ENCODE data around the gene KRTAP5-11. TPM values are rescaled to one million over a fixed set of nuclear protein-coding genes. Genes with fewer than 3 reads are reported as not detected.
"Not testable (repeated sequence)": the region's sequence is repeated elsewhere in the genome, so short reads cannot be mapped to it uniquely, and the experiment has no call there.

Gene KRTAP5-11
- total RNA-seq, 2 donors from 2014 or later: not detected

- H3K9me3 ChIP-seq: no peaks in the 10 kb centered on the region
- no peak overlapping the region for H3K4me3 ChIP-seq
- no peak overlapping the region for H3K27ac ChIP-seq
- H3K36me3 ChIP-seq: no peaks in the 10 kb centered on the region
- TF ChIP-seq, protein P1, sequence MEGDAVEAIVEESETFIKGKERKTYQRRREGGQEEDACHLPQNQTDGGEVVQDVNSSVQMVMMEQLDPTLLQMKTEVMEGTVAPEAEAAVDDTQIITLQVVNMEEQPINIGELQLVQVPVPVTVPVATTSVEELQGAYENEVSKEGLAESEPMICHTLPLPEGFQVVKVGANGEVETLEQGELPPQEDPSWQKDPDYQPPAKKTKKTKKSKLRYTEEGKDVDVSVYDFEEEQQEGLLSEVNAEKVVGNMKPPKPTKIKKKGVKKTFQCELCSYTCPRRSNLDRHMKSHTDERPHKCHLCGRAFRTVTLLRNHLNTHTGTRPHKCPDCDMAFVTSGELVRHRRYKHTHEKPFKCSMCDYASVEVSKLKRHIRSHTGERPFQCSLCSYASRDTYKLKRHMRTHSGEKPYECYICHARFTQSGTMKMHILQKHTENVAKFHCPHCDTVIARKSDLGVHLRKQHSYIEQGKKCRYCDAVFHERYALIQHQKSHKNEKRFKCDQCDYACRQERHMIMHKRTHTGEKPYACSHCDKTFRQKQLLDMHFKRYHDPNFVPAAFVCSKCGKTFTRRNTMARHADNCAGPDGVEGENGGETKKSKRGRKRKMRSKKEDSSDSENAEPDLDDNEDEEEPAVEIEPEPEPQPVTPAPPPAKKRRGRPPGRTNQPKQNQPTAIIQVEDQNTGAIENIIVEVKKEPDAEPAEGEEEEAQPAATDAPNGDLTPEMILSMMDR (IDR thresholded peaks at IDR 0.05): no peak
- H3K4me1 ChIP-seq: no peaks in the 10 kb centered on the region
- H3K27me3 ChIP-seq: no peaks in the 10 kb centered on the region
- no peak for DNase-seq (ENCODE audit: low spot score)
These were observed 38.0 kb downstream of the KRTAP5-11 start for GRCh38 chr11:71544525-71545214.

GRCh38 chr11:71543866-71544265, 38.8 kb downstream of the KRTAP5-11 start:
- no peaks in the 10 kb centered on the region for H3K4me1 ChIP-seq
- no peak overlapping the region for H3K4me3 ChIP-seq
- H3K27me3 ChIP-seq: no peaks in the 10 kb centered on the region
- no peaks in the 10 kb centered on the region for H3K9me3 ChIP-seq
- TF ChIP-seq, protein P1 (IDR thresholded peaks at IDR 0.05): no peak
- DNase-seq (ENCODE audit: low spot score): no peak
- H3K36me3 ChIP-seq: no peaks in the 10 kb centered on the region
- H3K27ac ChIP-seq: no peak overlapping the region

GRCh38 chr11:71542879-71543777, 39.5 kb downstream of the KRTAP5-11 start:
- H3K27me3 ChIP-seq: no peaks in the 10 kb centered on the region
- H3K4me3 ChIP-seq: no peak overlapping the region
- TF ChIP-seq, protein P1 (IDR thresholded peaks at IDR 0.05): no peak
- no peaks in the 10 kb centered on the region for H3K9me3 ChIP-seq
- no peak for DNase-seq (ENCODE audit: low spot score)
- H3K27ac ChIP-seq: no peak overlapping the region
- no peaks in the 10 kb centered on the region for H3K4me1 ChIP-seq
- H3K36me3 ChIP-seq: no peaks in the 10 kb centered on the region

DNA sequence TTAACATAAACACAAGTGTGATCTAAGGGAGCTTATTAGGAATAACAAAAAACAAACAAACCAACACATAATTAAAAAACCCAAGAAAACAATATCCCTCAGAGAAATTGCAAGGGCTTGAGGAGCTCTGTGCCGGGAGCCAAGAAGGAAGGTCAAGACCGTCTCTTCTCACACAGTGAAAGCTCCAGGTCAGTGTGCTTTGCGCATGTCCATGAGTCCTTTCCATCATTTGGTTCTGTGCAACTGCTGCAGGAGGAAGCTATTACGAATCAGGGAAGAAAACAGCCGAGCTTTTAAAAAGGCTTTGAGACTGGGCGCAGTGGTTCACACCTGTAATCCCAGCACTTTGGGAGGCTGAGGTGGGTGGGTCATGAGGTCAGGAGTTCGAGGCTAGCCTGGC, 40.3 kb downstream of the KRTAP5-11 start:
- H3K4me3 ChIP-seq: no peak overlapping the region
- DNase-seq (ENCODE audit: low spot score): no peak
- H3K27ac ChIP-seq: no peak overlapping the region
- no peaks in the 10 kb centered on the region for H3K27me3 ChIP-seq
- H3K4me1 ChIP-seq: no peaks in the 10 kb centered on the region
- TF ChIP-seq, protein P1 (IDR thresholded peaks at IDR 0.05): no peak
- H3K9me3 ChIP-seq: no peaks in the 10 kb centered on the region
- no peaks in the 10 kb centered on the region for H3K36me3 ChIP-seq

DNA sequence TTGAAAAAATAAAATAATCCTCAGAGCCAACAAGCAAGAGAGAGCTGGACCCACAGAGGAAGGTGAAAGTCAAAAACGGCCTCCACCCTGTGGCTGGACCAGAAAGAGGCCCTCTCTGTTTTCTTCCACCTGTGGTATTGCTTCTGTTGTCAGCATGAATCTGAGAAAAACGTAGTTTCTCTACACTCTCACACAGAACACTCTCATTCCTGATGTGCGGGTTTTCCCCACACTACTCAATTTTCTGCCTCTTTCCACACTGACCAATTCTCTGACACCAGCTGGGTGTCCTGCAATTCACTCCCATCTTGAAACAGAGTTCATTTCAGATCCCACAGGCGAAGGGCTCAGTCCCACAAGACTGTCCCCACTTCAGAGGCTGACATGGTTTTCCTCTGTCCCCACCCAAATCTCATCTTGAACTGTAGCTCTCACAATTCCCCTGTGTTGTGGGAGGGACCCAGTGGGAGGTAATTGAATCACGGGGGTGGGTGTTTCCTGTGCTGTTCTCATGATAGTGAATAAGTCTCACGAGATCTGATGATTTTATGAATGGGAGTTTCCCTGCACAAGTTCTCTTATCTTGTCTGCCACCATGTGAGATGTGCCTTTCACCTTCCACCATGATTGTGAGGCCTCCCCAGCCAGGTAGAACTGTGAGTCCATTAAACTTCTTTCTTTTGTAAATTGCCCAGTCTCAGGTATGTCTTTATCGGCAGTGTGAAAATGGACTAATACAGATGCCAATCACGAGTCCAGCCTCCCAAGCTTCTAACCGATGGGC, 42.0 kb downstream of the KRTAP5-11 start:
- not testable (repeated sequence) for H3K4me1 ChIP-seq; DNase-seq (ENCODE audit: low spot score); H3K36me3 ChIP-seq; H3K27me3 ChIP-seq; H3K4me3 ChIP-seq; H3K27ac ChIP-seq; H3K9me3 ChIP-seq

DNA sequence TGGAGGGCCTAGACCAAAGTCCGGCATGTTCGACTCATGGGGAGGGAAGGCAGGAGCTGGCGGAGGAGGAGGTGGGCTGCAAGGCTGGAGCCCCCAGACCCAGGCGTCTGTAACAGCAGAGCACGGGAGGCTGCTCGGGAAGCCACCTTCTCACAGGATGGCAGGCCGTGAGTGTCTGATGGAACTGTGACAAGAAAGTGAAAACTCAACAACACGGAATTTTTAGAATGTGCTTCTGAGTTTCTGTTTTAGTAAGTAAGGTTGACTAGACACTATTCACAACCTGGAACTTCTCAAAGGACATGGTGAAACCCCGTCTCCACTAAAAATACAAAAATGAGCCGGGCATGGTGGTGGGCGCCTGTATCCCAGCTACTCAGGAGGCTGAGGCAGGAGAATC, 42.7 kb downstream of the KRTAP5-11 start:
- not testable (repeated sequence) for H3K4me1 ChIP-seq; H3K27me3 ChIP-seq; DNase-seq (ENCODE audit: low spot score); H3K36me3 ChIP-seq; H3K9me3 ChIP-seq; H3K27ac ChIP-seq; H3K4me3 ChIP-seq

Measured in right atrium auricular region (tissue), 2 donors.